Neural progenitor cell (in vitro differentiated cells): Measurements from ENCODE around the gene NASP. TPM values are rescaled to one million over a fixed set of nuclear protein-coding genes. Genes with fewer than 3 reads are reported as not detected.

Experiments used
- DNase-seq: peaks from one replicate; pipeline ENCODE4 v3.0.0-alpha.2; 2016; ENCODE audit warnings: low spot score
- H2AFZ ChIP-seq: fragments of 200-600 bp; sonication (generic); replicated peaks from 2 replicates; pipeline ENCODE4 v1.6.1; 2016; ENCODE audit warnings: antibody characterized with exemption
- H3F3A ChIP-seq: fragments of 200-600 bp; sonication (generic); 2 replicates; pipeline ENCODE4 v1.6.1; 2016; ENCODE audit warnings: antibody characterized with exemption, low read depth
- H3K27ac ChIP-seq: fragments of 200-600 bp; sonication (generic); 2 replicates; pipeline ENCODE4 v1.5.1; 2016; ENCODE audit warnings: mild to moderate bottlenecking
- H3K27me3 ChIP-seq: fragments of 200-600 bp; sonication (generic); 2 replicates; pipeline ENCODE4 v1.6.1; 2016; ENCODE audit warnings: mild to moderate bottlenecking, moderate library complexity
- H3K36me3 ChIP-seq: fragments of 200-600 bp; sonication (generic); 2 replicates; pipeline ENCODE4 v1.5.1; 2016
- H3K4me1 ChIP-seq: fragments of 200-600 bp; sonication (generic); 2 replicates; pipeline ENCODE4 v1.6.1; 2016; ENCODE audit warnings: mixed run types
- H3K4me2 ChIP-seq: fragments of 200-600 bp; sonication (generic); 2 replicates; pipeline ENCODE4 v1.6.1; 2016
- H3K4me3 ChIP-seq: fragments of 200-600 bp; sonication (generic); 2 replicates; pipeline ENCODE4 v1.5.1; 2016
- H3K79me2 ChIP-seq: fragments of 200-600 bp; sonication (generic); 2 replicates; pipeline ENCODE4 v1.6.1; 2016; ENCODE audit warnings: low read depth
- H3K9ac ChIP-seq: fragments of 200-600 bp; sonication (generic); 2 replicates; pipeline ENCODE4 v1.6.1; 2016
- H3K9me3 ChIP-seq: fragments of 200-600 bp; sonication (generic); 2 replicates; pipeline ENCODE4 v1.5.1; 2016; ENCODE audit warnings: low read depth
- H4K20me1 ChIP-seq: fragments of 200-600 bp; sonication (generic); 2 replicates; pipeline ENCODE4 v1.6.1; 2016; ENCODE audit warnings: low read depth
- H3K27ac Mint-ChIP-seq: 3 replicates; pipeline ENCODE4 v1.8.0; 2021; ENCODE audit warnings: mixed read lengths
- H3K27me3 Mint-ChIP-seq: 2 replicates; pipeline ENCODE4 v1.8.0; 2022; ENCODE audit warnings: low read depth, mild to moderate bottlenecking, inconsistent platforms, moderate library complexity, mixed read lengths; ENCODE audit not compliant: insufficient read depth
- H3K36me3 Mint-ChIP-seq: 3 replicates; pipeline ENCODE4 v1.8.0; 2021; ENCODE audit warnings: mixed read lengths
- H3K4me1 Mint-ChIP-seq: 3 replicates; pipeline ENCODE4 v1.8.0; 2021; ENCODE audit warnings: mixed read lengths
- H3K4me3 Mint-ChIP-seq: 3 replicates; pipeline ENCODE4 v1.8.0; 2021; ENCODE audit warnings: mild to moderate bottlenecking, moderate library complexity, mixed read lengths
- H3K9me3 Mint-ChIP-seq: 3 replicates; pipeline ENCODE4 v1.8.0; 2020; ENCODE audit warnings: mixed read lengths
- CTCF ChIP-seq: fragments of 200-600 bp; sonication (generic); IDR thresholded peaks from 2 replicates; pipeline ENCODE4 v1.5.1; 2017; ENCODE audit warnings: antibody characterized with exemption, mild to moderate bottlenecking
- EZH2 ChIP-seq: fragments of 200-600 bp; sonication (generic); IDR thresholded peaks from 2 replicates; pipeline ENCODE4 v1.6.1; 2017; ENCODE audit warnings: antibody characterized with exemption, mild to moderate bottlenecking, moderate library complexity
- EZH2phosphoT487 ChIP-seq: fragments of 200-600 bp; sonication (generic); IDR thresholded peaks from 2 replicates; pipeline ENCODE4 v1.6.1; 2017; ENCODE audit warnings: antibody characterized with exemption
- total RNA-seq: library from RNA; depleted of rRNA; stranded (reverse); fragments of >200 nt; gene quantifications from 2 replicates; pipeline ENCODE4 v1.2.3, GENCODE V29; 2015; ENCODE audit warnings: low replicate concordance

NASP gene
- total RNA-seq: 337 and 436 TPM in 2 replicates

GRCh38 chr1:45583666-45584350 is at the start of gene NASP:
Gene NASP, plus strand, starts transcription at chr1:45584041. Its CDS starts 106 bp downstream, at chr1:45584147.
- Mint-ChIP-seq H3K4me1 (peaks cover 22% of the 10 kb centered on the region), H3K27me3 (peaks cover 5% of the 10 kb centered on the region), H3K36me3 (peaks cover 10% of the 10 kb centered on the region), H3K27ac (peak within 1 kb of the TSS; percentile 100), H3K9me3 (no peaks in the 10 kb centered on the region), H3K4me3 (peak within 1 kb of the TSS; percentile 100)
- DNase-seq: peak; percentile 92
- TF ChIP-seq EZH2 (no peak), EZH2phosphoT487 (no peak), CTCF (no peak)
- Histone ChIP-seq H3K4me2 (peak within 1 kb of the TSS; percentile 87), H3K36me3 (peaks cover 4% of the 10 kb centered on the region), H3F3A (peaks cover 28% of the 10 kb centered on the region), H4K20me1 (peaks cover 42% of the 10 kb centered on the region), H3K9me3 (no peaks in the 10 kb centered on the region), H3K9ac (peak within 1 kb of the TSS; percentile 96), H2AFZ (peak within 1 kb of the TSS; percentile 100), H3K27ac (peak within 1 kb of the TSS; percentile 95), H3K4me3 (peak within 1 kb of the TSS; percentile 90), H3K4me1 (peaks cover 15% of the 10 kb centered on the region), H3K79me2 (peaks cover 50% of the 10 kb centered on the region), H3K27me3 (no peaks in the 10 kb centered on the region)

GRCh38 chr1:45535988-45536766 is 47.7 kb upstream of the NASP start:
- TF ChIP-seq CTCF: no peak
- no peak overlapping the region for H3K4me3 Mint-ChIP-seq
- peaks cover 2% of the 10 kb centered on the region for H3K27me3 Mint-ChIP-seq
- H3K27ac Mint-ChIP-seq: no peak overlapping the region
- no peak overlapping the region for H3K27ac ChIP-seq
- no peaks in the 10 kb centered on the region for H3K36me3 ChIP-seq
- H3K27me3 ChIP-seq: no peaks in the 10 kb centered on the region
- no peak overlapping the region for H3K4me2 ChIP-seq
- H3K79me2 ChIP-seq: no peaks in the 10 kb centered on the region
- DNase-seq: no peak
- H4K20me1 ChIP-seq: no peaks in the 10 kb centered on the region
- no peaks in the 10 kb centered on the region for H3K4me1 ChIP-seq
- no peaks in the 10 kb centered on the region for H3K9me3 ChIP-seq
- H3K9me3 Mint-ChIP-seq: no peaks in the 10 kb centered on the region
- peaks cover 13% of the 10 kb centered on the region for H3K4me1 Mint-ChIP-seq
- H3K4me3 ChIP-seq: no peak overlapping the region
- H2AFZ ChIP-seq: no peak overlapping the region
- no peaks in the 10 kb centered on the region for H3K36me3 Mint-ChIP-seq
- no peaks in the 10 kb centered on the region for H3F3A ChIP-seq
- no peak overlapping the region for H3K9ac ChIP-seq

- H2AFZ ChIP-seq: no peak overlapping the region
- Mint-ChIP-seq H3K4me1 (peaks cover 13% of the 10 kb centered on the region), H3K27me3 (peaks cover 2% of the 10 kb centered on the region), H3K36me3 (no peaks in the 10 kb centered on the region), H3K27ac (no peak overlapping the region), H3K9me3 (no peaks in the 10 kb centered on the region), H3K4me3 (no peak overlapping the region)
- no peaks in the 10 kb centered on the region for H4K20me1 ChIP-seq
- no peaks in the 10 kb centered on the region for H3F3A ChIP-seq
- H3K79me2 ChIP-seq: no peaks in the 10 kb centered on the region
- no peak overlapping the region for H3K4me2 ChIP-seq
- no peaks in the 10 kb centered on the region for H3K9me3 ChIP-seq
- no peak for DNase-seq
- no peaks in the 10 kb centered on the region for H3K4me1 ChIP-seq
- H3K27ac ChIP-seq: no peak overlapping the region
- no peaks in the 10 kb centered on the region for H3K27me3 ChIP-seq
- H3K36me3 ChIP-seq: no peaks in the 10 kb centered on the region
- H3K9ac ChIP-seq: no peak overlapping the region
- TF ChIP-seq EZH2 (no peak), EZH2phosphoT487 (no peak), CTCF (no peak)
- H3K4me3 ChIP-seq: no peak overlapping the region
These were observed 47.0 kb upstream of the NASP start for GRCh38 chr1:45536886-45537285.
